ENCODE results near the gene KCNG2. TPM values are rescaled to one million over a fixed set of nuclear protein-coding genes. Genes with fewer than 3 reads are reported as not detected.

The KCNG2 gene
- total and polyA plus RNA-seq, 2 of the 13 experiments (the other 11 are each of a cell fraction or from before 2014, with no cell fraction given) = not detected

DNA sequence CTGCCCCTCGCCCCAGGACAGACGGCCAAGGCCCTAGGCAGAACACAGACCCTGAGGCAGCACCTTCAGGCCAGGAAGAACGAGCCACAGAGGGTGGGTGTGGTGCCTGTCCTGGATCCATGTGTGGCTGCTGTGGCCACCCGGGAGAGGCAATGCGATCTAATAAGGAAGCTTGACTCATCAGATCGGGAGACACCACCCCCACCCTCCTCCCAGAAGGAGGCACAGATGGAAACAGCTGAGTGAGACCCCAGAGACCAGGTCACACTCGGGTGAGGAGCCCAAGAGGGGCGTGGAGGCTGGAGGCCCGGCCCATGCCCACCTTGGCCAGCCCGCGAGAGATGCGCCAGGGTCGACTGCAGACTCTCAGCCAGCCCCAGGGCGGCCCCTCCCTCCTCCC lies 20.3 kb downstream of the KCNG2 start:
- Histone ChIP-seq H3K79me2 (ENCODE audit: insufficient read depth, low read length) (no peaks in the 10 kb centered on the region), H3K27ac (ENCODE audit: extremely low read length, insufficient read depth, low read length) (no peak overlapping the region), H3K27me3 (ENCODE audit: control insufficient read depth in 1 of 2, insufficient read depth in 2 of 2, low read length in 2 of 2) (peaks cover 8 to 69% of the 10 kb centered on the region in 2 experiments), H4K20me1 (ENCODE audit: insufficient read depth, low read length) (no peaks in the 10 kb centered on the region), H3K4me2 (ENCODE audit: low read depth, low read length) (no peak overlapping the region), H3K4me1 (ENCODE audit: insufficient read depth, low read length) (peaks cover 4% of the 10 kb centered on the region), H3K9ac (ENCODE audit: insufficient read depth, low read depth, low read length) (no peak overlapping the region), H3K36me3 (replicated peaks in 1 of 2; ENCODE audit: control insufficient read depth in 1 of 2, insufficient read depth in 2 of 2, low read length in 2 of 2) (no peaks in the 10 kb centered on the region), H2AFZ (ENCODE audit: low read length) (no peak overlapping the region), H3K4me3 (replicated peaks in 1 of 3; ENCODE audit: insufficient read depth in 1 of 3, low read depth in 2 of 3, low read length in 3 of 3) (no peak overlapping the region), H3K9me3 (ENCODE audit: low read length) (no peaks in the 10 kb centered on the region)
- WGBS (ENCODE audit: low lambda C conversion rate) = 66% methylated on average over 4 of the region's 14 CpGs
- POLR2A ChIA-PET = no interaction called here
- in situ Hi-C loops (cut with HindIII; ENCODE audit: extremely low pct_ligation_motif_present, low pct_unique_long_range_greater_than_20kb) = no loop called here
- no peak for ATAC-seq
- intact Hi-C loops (cut with micrococcal nuclease; ENCODE audit: unreplicated experiment) = no loop called here
- CTCF ChIA-PET (ENCODE audit: low intra/inter-chr PET ratio, low total read pairs) = no interaction called here
- no peak for FAIRE-seq
- no peak for DNase-seq (ENCODE audit: low spot score)
- BruUV-seq (replicated peaks) = no TSS peak
- TF ChIP-seq ZNF430 (CRISPR knock-in tag; IDR thresholded peaks at IDR 0.05) (no peak), HCFC1 (IDR thresholded peaks at IDR 0.05; ENCODE audit: low read depth, low read length) (no peak), ZNF432 (CRISPR knock-in tag; IDR thresholded peaks at IDR 0.05; ENCODE audit: borderline replicate concordance) (no peak), JARID2 (CRISPR knock-in tag; IDR thresholded peaks at IDR 0.05; ENCODE audit: insufficient replicate concordance) (no peak), ZNF709 (CRISPR knock-in tag; IDR thresholded peaks at IDR 0.05) (no peak), ZNF382 (CRISPR knock-in tag; IDR thresholded peaks at IDR 0.05; ENCODE audit: borderline replicate concordance) (no peak), RXRA (CRISPR knock-in tag; IDR thresholded peaks at IDR 0.05) (no peak)
- TF ChIP-seq, protein P1, sequence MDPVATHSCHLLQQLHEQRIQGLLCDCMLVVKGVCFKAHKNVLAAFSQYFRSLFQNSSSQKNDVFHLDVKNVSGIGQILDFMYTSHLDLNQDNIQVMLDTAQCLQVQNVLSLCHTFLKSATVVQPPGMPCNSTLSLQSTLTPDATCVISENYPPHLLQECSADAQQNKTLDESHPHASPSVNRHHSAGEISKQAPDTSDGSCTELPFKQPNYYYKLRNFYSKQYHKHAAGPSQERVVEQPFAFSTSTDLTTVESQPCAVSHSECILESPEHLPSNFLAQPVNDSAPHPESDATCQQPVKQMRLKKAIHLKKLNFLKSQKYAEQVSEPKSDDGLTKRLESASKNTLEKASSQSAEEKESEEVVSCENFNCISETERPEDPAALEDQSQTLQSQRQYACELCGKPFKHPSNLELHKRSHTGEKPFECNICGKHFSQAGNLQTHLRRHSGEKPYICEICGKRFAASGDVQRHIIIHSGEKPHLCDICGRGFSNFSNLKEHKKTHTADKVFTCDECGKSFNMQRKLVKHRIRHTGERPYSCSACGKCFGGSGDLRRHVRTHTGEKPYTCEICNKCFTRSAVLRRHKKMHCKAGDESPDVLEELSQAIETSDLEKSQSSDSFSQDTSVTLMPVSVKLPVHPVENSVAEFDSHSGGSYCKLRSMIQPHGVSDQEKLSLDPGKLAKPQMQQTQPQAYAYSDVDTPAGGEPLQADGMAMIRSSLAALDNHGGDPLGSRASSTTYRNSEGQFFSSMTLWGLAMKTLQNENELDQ (CRISPR knock-in tag; IDR thresholded peaks at IDR 0.05; ENCODE audit: borderline replicate concordance) = no peak
- TF ChIP-seq, protein P2, sequence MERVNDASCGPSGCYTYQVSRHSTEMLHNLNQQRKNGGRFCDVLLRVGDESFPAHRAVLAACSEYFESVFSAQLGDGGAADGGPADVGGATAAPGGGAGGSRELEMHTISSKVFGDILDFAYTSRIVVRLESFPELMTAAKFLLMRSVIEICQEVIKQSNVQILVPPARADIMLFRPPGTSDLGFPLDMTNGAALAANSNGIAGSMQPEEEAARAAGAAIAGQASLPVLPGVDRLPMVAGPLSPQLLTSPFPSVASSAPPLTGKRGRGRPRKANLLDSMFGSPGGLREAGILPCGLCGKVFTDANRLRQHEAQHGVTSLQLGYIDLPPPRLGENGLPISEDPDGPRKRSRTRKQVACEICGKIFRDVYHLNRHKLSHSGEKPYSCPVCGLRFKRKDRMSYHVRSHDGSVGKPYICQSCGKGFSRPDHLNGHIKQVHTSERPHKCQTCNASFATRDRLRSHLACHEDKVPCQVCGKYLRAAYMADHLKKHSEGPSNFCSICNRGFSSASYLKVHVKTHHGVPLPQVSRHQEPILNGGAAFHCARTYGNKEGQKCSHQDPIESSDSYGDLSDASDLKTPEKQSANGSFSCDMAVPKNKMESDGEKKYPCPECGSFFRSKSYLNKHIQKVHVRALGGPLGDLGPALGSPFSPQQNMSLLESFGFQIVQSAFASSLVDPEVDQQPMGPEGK (CRISPR knock-in tag; IDR thresholded peaks at IDR 0.05) = no peak
- TF ChIP-seq, protein P3, sequence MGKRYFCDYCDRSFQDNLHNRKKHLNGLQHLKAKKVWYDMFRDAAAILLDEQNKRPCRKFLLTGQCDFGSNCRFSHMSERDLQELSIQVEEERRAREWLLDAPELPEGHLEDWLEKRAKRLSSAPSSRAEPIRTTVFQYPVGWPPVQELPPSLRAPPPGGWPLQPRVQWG (CRISPR knock-in tag; IDR thresholded peaks at IDR 0.05; ENCODE audit: borderline replicate concordance, low read depth) = no peak
- TF ChIP-seq, protein P4, sequence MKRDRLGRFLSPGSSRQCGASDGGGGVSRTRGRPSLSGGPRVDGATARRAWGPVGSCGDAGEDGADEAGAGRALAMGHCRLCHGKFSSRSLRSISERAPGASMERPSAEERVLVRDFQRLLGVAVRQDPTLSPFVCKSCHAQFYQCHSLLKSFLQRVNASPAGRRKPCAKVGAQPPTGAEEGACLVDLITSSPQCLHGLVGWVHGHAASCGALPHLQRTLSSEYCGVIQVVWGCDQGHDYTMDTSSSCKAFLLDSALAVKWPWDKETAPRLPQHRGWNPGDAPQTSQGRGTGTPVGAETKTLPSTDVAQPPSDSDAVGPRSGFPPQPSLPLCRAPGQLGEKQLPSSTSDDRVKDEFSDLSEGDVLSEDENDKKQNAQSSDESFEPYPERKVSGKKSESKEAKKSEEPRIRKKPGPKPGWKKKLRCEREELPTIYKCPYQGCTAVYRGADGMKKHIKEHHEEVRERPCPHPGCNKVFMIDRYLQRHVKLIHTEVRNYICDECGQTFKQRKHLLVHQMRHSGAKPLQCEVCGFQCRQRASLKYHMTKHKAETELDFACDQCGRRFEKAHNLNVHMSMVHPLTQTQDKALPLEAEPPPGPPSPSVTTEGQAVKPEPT (CRISPR knock-in tag; IDR thresholded peaks at IDR 0.05; ENCODE audit: low read depth) = no peak
- TF ChIP-seq, protein P5, sequence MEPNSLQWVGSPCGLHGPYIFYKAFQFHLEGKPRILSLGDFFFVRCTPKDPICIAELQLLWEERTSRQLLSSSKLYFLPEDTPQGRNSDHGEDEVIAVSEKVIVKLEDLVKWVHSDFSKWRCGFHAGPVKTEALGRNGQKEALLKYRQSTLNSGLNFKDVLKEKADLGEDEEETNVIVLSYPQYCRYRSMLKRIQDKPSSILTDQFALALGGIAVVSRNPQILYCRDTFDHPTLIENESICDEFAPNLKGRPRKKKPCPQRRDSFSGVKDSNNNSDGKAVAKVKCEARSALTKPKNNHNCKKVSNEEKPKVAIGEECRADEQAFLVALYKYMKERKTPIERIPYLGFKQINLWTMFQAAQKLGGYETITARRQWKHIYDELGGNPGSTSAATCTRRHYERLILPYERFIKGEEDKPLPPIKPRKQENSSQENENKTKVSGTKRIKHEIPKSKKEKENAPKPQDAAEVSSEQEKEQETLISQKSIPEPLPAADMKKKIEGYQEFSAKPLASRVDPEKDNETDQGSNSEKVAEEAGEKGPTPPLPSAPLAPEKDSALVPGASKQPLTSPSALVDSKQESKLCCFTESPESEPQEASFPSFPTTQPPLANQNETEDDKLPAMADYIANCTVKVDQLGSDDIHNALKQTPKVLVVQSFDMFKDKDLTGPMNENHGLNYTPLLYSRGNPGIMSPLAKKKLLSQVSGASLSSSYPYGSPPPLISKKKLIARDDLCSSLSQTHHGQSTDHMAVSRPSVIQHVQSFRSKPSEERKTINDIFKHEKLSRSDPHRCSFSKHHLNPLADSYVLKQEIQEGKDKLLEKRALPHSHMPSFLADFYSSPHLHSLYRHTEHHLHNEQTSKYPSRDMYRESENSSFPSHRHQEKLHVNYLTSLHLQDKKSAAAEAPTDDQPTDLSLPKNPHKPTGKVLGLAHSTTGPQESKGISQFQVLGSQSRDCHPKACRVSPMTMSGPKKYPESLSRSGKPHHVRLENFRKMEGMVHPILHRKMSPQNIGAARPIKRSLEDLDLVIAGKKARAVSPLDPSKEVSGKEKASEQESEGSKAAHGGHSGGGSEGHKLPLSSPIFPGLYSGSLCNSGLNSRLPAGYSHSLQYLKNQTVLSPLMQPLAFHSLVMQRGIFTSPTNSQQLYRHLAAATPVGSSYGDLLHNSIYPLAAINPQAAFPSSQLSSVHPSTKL (CRISPR knock-in tag; IDR thresholded peaks at IDR 0.05) = no peak

Measured in HepG2 (cell line).